ENCODE results near the gene TCL1B.

Gene TCL1B

DNA sequence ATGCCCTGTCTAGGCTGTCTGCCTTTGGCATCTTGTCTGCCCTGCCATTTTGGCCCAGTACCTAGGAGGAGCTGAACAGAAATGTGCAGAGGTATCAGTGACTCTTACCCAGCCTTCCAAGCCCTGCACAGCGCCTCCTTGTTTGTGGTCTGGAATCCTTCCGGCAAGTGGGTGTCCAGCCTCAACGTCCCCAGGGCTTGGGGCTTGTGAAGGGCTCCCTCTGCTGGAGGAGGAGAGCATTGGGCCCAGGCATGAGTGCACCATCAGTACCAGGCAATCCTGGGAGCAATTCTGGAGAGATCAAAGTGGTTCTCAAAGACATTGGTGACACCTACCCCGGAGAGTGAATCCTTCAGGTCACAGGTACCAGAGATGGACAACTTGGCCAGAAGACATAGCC is 2.4 kb upstream of the TCL1B start:
- TF ChIP-seq POU2F2 (IDR thresholded peaks at IDR 0.05; ENCODE audit: low read depth, low read length) (no peak), TAF1 (IDR thresholded peaks at IDR 0.05; ENCODE audit: low read depth, low read length) (no peak), PAX5 (IDR thresholded peaks at IDR 0.05; ENCODE audit: insufficient read depth, low read length, severe bottlenecking) (no peak), SPI1 (IDR thresholded peaks at IDR 0.05; ENCODE audit: low read depth, low read length) (no peak), POLR2AphosphoS5 (IDR thresholded peaks at IDR 0.05; ENCODE audit: low read depth, low read length) (no peak)
- FAIRE-seq (peak; percentile 76), DNase-seq (ENCODE audit: insufficient read length, low spot score) (peak; percentile 42)

DNA sequence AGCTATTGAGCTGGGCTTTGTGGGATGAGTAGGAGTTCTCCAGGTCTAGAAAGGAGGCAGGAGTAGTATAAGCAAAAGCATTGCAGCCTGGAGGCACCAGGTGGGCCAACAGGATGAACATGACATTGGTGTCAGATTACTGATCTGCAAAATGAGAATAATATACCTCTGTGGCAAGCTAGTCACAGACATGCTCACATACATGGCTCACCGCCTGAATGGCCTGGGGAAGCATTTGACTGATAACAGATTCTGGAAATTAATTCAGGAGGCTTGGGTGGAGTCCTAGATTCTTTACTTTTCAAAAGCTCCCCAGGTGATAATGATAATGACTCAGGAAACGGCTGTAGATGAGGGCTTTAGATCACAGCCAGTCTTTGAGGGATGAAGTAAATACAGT is 709 bp downstream of the TCL1B start:
- no peak for FAIRE-seq
- no peak for TF ChIP-seq SPI1 (IDR thresholded peaks at IDR 0.05; ENCODE audit: low read depth, low read length)
- TF ChIP-seq POU2F2 (IDR thresholded peaks at IDR 0.05; ENCODE audit: low read depth, low read length): no peak
- DNase-seq (ENCODE audit: insufficient read length, low spot score): no peak

DNA sequence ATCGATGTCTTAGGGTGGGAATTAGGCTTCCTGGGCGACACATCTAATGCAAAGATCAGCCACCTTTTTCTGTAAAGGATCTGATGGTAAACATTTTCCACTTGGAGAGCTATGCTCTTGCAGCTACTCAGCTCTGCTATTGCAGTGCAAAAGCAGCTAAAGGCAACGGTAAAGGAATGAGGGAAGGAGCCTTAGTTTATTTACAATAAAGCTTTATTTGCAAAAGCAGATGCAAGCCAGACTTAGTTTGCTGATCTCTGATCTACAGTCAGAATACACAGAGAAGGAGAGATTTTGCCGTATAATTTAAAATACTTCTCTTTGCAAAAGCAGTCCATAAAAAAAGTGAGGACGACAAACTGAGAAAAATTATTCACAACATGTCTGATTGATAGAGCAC is 3.2 kb downstream of the TCL1B start:
- no peak for DNase-seq (ENCODE audit: insufficient read length, low spot score)
- FAIRE-seq: no peak
- TF ChIP-seq POLR2A (IDR thresholded peaks at IDR 0.05; ENCODE audit: low read depth, low read length): no peak
- no peak for TF ChIP-seq PAX5 (IDR thresholded peaks at IDR 0.05; ENCODE audit: insufficient read depth, low read length, severe bottlenecking)
- TF ChIP-seq TAF1 (IDR thresholded peaks at IDR 0.05; ENCODE audit: low read depth, low read length): no peak
- no peak for TF ChIP-seq POU2F2 (IDR thresholded peaks at IDR 0.05; ENCODE audit: low read depth, low read length)
- no peak for TF ChIP-seq SPI1 (IDR thresholded peaks at IDR 0.05; ENCODE audit: low read depth, low read length)
- no peak for TF ChIP-seq POLR2AphosphoS5 (IDR thresholded peaks at IDR 0.05; ENCODE audit: low read depth, low read length)

DNA sequence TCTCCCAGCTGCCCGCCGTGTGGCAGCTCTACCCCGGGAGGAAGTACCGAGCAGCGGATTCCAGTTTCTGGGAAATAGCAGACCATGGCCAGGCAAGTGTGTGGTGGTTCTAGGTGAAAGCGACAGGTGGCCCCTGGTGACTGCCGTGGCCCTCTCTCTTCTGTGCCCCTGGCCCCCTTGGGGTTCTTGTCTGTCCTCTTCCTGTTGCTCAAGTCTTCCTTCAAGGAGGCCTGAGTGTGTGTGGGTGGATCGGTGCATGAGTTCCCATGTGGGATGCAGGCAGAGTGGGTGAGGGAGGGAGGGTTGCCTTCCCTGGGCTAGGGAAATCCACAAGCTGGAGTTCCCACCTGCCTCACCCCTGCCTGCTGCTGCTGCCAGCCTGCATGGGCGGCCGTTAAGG is 4.6 kb downstream of the TCL1B start:
- FAIRE-seq: no peak
- no peak for DNase-seq (ENCODE audit: insufficient read length, low spot score)
- TF ChIP-seq POLR2AphosphoS5 (IDR thresholded peaks at IDR 0.05; ENCODE audit: low read depth, low read length) (no peak), SPI1 (IDR thresholded peaks at IDR 0.05; ENCODE audit: low read depth, low read length) (no peak), PAX5 (IDR thresholded peaks at IDR 0.05; ENCODE audit: insufficient read depth, low read length, severe bottlenecking) (no peak), POU2F2 (IDR thresholded peaks at IDR 0.05; ENCODE audit: low read depth, low read length) (no peak), TAF1 (IDR thresholded peaks at IDR 0.05; ENCODE audit: low read depth, low read length) (no peak), POLR2A (IDR thresholded peaks at IDR 0.05; ENCODE audit: low read depth, low read length) (no peak)

DNA sequence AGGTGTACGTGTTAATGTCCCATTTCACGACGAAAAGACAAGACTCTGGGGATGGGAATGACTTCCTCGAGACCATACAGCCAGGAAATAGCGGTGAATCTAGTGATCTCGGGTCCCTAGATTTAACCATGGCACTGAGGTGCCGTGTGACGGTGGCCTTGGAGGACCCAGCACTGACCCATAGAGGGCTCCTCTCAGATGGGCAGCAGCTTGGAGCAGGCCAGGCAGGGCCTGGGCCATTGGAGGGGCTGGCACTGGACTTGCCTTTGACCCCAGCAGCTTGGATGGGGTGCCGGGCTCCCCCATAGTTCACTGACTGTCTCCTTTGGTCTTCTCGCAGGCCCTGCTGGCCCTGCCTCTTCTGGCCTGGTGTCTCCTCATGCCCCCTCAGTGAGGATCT is 5.4 kb downstream of the TCL1B start:
- FAIRE-seq (no peak), DNase-seq (ENCODE audit: insufficient read length, low spot score) (no peak)
- TF ChIP-seq POLR2A (IDR thresholded peaks at IDR 0.05; ENCODE audit: low read depth, low read length) (no peak), POU2F2 (IDR thresholded peaks at IDR 0.05; ENCODE audit: low read depth, low read length) (no peak), POLR2AphosphoS5 (IDR thresholded peaks at IDR 0.05; ENCODE audit: low read depth, low read length) (no peak), PAX5 (IDR thresholded peaks at IDR 0.05; ENCODE audit: insufficient read depth, low read length, severe bottlenecking) (no peak), TAF1 (IDR thresholded peaks at IDR 0.05; ENCODE audit: low read depth, low read length) (no peak), SPI1 (IDR thresholded peaks at IDR 0.05; ENCODE audit: low read depth, low read length) (no peak)

DNA sequence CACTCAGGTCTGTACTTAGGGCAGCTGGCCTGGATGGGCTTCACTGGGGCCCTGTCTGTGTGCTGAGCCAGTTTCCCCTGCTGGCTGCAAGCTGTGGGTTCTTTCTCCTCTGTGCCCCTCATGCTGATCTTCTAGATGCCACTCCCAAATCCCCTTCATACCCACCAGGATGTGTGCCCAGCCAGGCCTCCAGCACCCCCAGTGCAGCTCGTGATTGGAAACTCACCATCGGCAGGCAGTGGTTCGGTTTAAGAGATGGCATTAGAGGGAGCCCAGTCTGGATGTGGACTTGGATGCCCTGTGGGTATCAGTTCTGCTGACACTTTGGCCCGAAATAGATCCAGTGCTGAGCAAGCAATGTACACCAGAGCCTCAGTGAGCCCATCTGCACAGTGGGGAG is 5.9 kb downstream of the TCL1B start:
- TF ChIP-seq PAX5 (IDR thresholded peaks at IDR 0.05; ENCODE audit: insufficient read depth, low read length, severe bottlenecking) (no peak), POU2F2 (IDR thresholded peaks at IDR 0.05; ENCODE audit: low read depth, low read length) (no peak), SPI1 (IDR thresholded peaks at IDR 0.05; ENCODE audit: low read depth, low read length) (no peak), POLR2A (IDR thresholded peaks at IDR 0.05; ENCODE audit: low read depth, low read length) (no peak), TAF1 (IDR thresholded peaks at IDR 0.05; ENCODE audit: low read depth, low read length) (no peak), POLR2AphosphoS5 (IDR thresholded peaks at IDR 0.05; ENCODE audit: low read depth, low read length) (no peak)
- FAIRE-seq (peak; percentile 9), DNase-seq (ENCODE audit: insufficient read length, low spot score) (no peak)

DNA sequence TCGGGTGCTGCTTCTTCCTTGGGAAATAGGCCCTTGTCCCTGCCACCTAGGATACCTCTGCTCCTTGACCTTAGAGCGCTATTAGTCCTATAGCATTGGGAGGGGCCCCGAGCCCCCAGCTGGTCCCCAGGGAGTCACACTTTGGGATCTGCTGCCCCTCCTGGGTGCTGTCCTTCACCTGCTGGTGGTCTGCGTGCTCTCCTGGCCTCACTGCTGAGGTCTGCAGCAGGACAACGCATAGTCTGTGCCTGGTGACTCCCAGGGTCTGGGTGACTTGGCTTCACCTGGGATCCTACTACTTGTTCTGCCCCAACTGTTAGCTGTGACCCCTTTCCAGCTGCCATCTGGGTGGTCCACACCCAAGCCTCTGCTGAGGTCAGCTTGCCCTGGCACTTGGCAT is 8.8 kb downstream of the TCL1B start:
- no peak for DNase-seq (ENCODE audit: insufficient read length, low spot score)
- FAIRE-seq: no peak
- TF ChIP-seq SPI1 (IDR thresholded peaks at IDR 0.05; ENCODE audit: low read depth, low read length): no peak
- no peak for TF ChIP-seq PAX5 (IDR thresholded peaks at IDR 0.05; ENCODE audit: insufficient read depth, low read length, severe bottlenecking)
- no peak for TF ChIP-seq POLR2AphosphoS5 (IDR thresholded peaks at IDR 0.05; ENCODE audit: low read depth, low read length)
- no peak for TF ChIP-seq POU2F2 (IDR thresholded peaks at IDR 0.05; ENCODE audit: low read depth, low read length)
- no peak for TF ChIP-seq POLR2A (IDR thresholded peaks at IDR 0.05; ENCODE audit: low read depth, low read length)
- TF ChIP-seq TAF1 (IDR thresholded peaks at IDR 0.05; ENCODE audit: low read depth, low read length): no peak

DNA sequence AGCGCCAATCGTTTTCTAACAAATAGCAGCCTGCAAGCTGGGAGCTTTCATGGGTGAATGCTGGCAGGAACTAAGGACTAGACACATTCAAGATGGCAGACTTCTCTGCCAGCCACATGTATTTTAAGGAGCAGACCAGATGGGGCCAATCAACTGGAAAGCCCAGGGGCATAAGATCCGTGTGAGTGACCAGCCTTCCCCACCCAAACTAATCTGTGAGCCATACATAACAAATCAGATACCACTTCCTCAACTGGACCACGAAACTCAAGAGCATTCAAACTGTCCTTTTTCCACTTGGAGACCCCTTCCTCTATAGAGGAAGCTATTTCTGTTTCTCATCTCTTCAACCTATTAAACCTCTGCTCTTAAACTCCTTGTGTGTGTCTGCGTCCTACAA is 9.7 kb downstream of the TCL1B start:
- peak; percentile 48 for FAIRE-seq
- no peak for DNase-seq (ENCODE audit: insufficient read length, low spot score)

DNA sequence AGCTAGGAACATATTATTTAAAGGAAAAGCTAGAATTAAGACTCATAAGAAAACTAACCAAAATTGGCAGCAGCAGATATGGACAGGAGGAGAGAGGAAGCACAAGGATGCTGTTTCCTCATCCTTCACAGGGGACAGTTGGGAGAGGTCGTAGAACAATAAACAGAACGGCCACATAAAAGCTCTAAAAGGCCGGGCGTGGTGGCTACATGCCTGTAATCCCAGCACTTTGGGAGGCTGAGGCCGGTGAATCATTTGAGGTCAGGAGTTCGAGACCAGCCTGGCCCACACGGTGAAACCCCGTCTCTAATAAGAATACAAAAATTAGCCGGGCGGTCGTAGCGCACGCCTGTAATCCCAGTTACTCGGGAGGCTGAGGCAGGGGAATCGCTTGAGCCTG is 10.5 kb downstream of the TCL1B start:
- TF ChIP-seq SPI1 (IDR thresholded peaks at IDR 0.05; ENCODE audit: low read depth, low read length): no peak
- no peak for TF ChIP-seq POU2F2 (IDR thresholded peaks at IDR 0.05; ENCODE audit: low read depth, low read length)
- no peak for TF ChIP-seq POLR2A (IDR thresholded peaks at IDR 0.05; ENCODE audit: low read depth, low read length)
- no peak for TF ChIP-seq TAF1 (IDR thresholded peaks at IDR 0.05; ENCODE audit: low read depth, low read length)
- TF ChIP-seq POLR2AphosphoS5 (IDR thresholded peaks at IDR 0.05; ENCODE audit: low read depth, low read length): no peak
- TF ChIP-seq PAX5 (IDR thresholded peaks at IDR 0.05; ENCODE audit: insufficient read depth, low read length, severe bottlenecking): no peak
- FAIRE-seq: peak; percentile 74
- DNase-seq (ENCODE audit: insufficient read length, low spot score): no peak

More for the DNA sequence above, 9.7 kb downstream of the TCL1B start:
- TF ChIP-seq POU2F2 (IDR thresholded peaks at IDR 0.05; ENCODE audit: low read depth, low read length) (no peak), SPI1 (IDR thresholded peaks at IDR 0.05; ENCODE audit: low read depth, low read length) (peak; percentile 65), POLR2AphosphoS5 (IDR thresholded peaks at IDR 0.05; ENCODE audit: low read depth, low read length) (no peak)

DNA sequence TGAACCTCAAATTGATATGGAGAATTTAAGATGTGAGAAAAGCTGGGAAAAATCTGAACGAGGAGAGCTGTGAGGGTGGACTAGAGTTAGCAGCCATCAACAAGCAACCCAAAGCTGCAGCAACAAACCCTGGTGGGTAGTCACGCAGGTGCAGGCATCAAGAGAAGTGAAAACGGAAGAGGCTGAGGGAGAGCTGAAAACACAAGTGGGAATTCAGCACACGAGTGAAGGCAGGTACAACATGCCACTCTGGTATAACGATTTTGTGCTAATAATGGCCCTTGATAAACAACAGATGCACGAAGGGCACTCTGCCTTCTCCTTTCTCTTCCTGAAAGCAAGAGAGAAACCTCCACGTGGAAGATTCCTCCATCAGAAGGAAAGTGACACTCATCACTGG is 11.5 kb downstream of the TCL1B start:
- DNase-seq (ENCODE audit: insufficient read length, low spot score) (no peak), FAIRE-seq (peak; percentile 91)
- TF ChIP-seq SPI1 (IDR thresholded peaks at IDR 0.05; ENCODE audit: low read depth, low read length) (peak; percentile 62), PAX5 (IDR thresholded peaks at IDR 0.05; ENCODE audit: insufficient read depth, low read length, severe bottlenecking) (no peak)

DNA sequence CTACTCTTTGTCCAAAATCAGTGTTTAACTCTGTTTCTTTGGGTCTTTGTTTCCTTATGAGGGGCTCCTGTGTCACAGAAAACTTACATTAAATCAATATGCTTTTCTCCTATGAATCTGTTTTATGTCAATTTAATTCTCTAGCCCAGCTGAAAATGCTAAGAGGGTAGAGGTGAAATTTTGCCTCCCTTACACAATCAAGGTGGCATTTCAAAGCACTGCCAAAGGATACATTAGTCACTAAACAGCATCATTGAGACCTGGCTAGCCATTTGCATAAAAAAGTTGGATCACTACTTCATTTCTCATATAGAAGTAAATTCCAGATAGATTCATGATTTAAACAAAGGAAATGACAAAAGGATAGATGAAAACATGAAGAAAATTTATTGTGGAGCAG is 12.1 kb downstream of the TCL1B start:
- FAIRE-seq (no peak), DNase-seq (ENCODE audit: insufficient read length, low spot score) (no peak)
- TF ChIP-seq TAF1 (IDR thresholded peaks at IDR 0.05; ENCODE audit: low read depth, low read length) (no peak), POU2F2 (IDR thresholded peaks at IDR 0.05; ENCODE audit: low read depth, low read length) (no peak), SPI1 (IDR thresholded peaks at IDR 0.05; ENCODE audit: low read depth, low read length) (no peak), POLR2AphosphoS5 (IDR thresholded peaks at IDR 0.05; ENCODE audit: low read depth, low read length) (no peak), POLR2A (IDR thresholded peaks at IDR 0.05; ENCODE audit: low read depth, low read length) (no peak), PAX5 (IDR thresholded peaks at IDR 0.05; ENCODE audit: insufficient read depth, low read length, severe bottlenecking) (no peak)

All from GM12891 (cell line).